GM04504 (cell line): ENCODE measurements around the gene MEAF6.
"Not testable (repeated sequence)": the region's sequence is repeated elsewhere in the genome, so short reads cannot be mapped to it uniquely, and the experiment has no call there.

Experiments used
- DNase-seq: peaks from one replicate; pipeline ENCODE4 v3.0.0-alpha.2; 2012; ENCODE audit warnings: low read depth

The MEAF6 gene

DNA sequence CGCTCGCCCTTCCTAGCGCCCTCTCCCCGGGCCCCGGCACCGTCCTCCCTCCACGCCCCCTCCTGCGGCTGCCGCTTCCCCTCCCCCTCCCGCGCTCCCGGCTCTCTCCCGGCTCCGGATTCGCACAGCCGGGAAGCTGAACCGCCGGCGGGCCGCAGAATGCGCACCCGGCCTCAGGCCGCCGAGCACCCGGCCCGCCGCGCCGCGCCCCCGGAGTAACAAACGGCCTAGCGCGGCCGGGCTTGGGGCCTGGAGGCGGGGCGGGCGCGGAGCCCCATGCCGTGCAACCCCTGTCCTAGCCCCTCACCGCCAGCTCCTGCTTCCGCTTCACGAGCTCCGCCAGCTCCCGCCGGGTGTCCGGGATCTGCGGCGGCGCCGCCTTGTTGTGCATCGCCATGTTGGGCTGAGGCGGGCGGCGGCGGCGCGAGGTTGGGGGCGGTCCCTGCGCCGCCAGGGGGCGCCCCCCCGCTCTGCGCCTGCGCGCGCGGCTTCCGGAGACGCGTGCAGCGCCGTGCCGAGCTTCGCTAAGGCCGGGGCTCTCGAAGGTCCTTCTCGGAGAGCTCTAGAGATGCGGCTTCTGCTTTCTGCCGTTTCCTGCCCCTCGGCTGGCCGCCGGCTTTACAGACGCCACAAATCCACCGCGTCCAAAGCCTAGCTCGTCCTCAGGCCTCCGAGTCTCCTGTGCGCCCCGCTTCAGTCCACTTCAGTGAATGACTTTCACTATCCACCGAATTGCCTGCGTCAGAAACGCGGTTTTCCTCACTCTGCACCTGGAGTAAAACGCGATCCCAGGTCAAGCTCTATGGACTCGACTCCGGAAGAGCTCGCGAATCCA, at the start of gene MEAF6:
TSS of gene MEAF6 (minus strand) at position 417 of the 835 bp plus-strand sequence. CDS start at position 397, 20 bp downstream.
- peak; percentile 63 for DNase-seq

DNA sequence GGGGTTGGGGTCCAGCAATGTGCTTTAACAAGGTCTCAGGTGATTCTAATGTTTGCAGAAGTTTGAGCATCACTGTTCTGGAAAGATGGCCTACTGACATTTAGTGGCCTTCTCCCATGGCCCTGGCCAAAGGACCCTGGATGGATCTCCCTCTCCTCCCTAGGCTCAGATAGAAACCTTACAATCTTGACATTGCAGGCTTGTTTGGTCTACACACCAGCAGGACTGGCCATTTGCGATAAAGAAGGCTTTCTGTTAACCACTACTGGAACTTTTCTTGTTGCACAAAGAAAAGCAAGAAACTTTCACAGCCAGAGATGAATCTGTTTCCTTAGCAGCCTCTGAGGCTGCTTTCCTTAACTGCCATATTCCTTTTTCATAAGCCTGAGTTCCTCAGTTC, 48.4 kb upstream of the MEAF6 start:
- DNase-seq: no peak

DNA sequence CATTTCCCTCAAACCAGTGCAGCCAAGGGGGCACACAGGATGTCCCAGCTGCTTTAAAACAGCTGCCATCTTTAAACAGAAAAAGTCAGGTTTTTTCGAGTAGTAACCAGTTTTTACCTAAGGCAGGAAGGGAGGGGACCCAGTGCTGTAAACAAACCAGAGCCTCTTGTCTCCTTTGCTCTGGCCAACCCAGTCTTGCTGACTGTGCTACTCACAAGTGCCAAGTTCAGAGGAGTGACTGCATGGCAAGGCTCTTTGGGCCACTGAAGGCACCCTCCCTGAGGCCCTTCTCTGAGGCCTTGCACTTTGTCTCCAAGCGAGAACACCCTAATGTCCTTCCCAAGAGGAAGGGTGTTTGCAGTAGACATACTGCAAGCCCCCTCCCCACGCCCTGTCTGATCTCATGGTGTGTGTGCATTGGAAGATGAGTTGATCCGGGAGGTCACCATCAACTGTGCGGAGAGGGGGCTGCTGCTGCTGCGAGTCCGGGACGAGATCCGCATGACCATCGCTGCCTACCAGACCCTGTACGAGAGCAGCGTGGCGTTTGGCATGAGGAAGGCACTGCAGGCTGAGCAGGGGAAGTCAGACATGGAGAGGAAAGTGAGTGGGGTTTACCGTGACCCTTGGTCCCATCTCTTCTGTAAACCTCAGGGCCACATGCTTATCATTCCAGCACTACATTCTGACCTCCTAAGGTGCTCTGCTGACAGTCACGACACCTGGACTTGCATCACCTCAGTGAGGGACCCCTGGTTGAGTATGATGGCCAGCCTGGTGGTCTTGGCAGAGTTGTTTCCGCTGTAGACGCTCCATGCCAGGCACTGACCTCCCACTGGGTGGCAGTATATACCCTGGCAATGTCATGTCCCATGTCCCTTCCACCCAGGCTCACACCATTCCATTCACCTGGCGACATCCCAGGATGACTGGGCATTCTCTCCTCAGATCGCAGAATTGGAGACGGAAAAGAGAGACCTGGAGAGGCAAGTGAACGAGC, 46.9 kb upstream of the MEAF6 start:
- DNase-seq: no peak

DNA sequence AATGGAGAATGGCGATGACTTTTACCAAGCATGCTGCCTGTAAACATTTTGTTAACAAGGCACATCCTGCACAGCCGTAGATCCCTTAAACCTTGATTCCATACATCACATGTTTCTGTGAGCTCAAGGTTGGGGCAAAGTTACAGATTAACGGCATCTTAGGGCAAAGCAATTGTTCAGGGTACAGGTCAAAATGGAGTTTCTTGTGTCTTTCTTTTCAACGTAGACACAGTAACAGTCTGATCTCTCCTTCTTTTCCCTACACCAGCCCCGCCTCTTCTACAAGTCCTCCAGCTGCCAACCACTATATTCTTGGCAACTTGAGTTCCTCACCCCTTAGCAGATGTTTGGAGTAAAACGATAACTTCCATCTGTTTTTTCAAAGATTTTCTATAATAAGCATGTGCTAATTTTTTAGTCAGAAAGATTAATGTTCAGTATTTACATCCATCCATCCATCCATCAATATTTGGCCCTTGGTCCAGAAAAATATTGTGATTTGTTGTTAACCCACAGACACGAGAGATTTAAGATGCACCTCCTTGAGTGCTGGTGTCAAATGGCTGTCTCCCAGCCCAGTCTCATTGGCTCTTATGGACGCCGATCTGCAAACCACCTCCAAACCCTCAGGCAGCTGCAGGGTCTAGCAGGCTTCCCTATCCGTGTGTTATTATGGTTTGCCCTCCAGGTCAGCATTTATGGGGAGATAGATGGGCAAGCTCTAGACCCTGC, 46.0 kb upstream of the MEAF6 start:
- no peak for DNase-seq

DNA sequence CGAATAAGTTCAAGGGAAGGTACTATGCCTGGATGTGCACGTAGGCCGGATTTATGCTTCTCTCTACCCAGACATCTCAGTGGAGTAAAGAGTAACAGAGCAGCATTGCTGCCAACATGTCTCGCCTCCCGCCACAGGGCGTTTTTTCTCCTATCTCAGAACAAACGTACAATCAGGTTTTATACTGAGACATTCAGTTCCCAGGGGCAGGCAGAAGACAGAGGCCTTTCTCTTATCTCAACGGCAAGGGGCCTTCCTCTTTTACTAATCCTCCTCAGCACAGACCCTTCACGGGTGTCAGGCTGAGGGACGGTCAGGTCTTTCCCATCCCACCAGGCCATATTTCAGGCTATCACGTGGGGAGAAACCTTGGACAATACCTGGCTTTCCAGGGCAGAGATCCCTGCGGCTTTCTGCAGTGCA, 45.4 kb upstream of the MEAF6 start:
- not testable (repeated sequence) for DNase-seq

DNA sequence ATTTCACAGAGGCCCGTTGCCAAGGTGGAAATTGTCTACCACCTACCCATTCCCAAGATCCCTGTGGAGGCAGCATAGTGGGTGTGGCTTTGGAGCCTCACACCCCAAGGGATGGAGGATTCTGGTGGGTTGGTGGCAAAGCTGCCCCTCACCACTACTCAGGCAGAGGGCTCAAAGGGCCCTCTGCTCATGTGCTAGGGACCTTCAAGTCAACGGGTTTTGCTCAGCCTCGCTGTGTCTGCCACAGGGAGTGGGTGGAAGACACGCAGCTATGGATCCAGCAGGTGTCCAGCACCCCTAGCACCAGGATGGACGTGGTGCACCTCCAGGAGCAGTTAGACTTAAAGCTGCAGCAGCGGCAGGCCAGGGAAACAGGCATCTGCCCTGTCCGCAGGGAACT, 44.5 kb upstream of the MEAF6 start:
- no peak for DNase-seq

DNA sequence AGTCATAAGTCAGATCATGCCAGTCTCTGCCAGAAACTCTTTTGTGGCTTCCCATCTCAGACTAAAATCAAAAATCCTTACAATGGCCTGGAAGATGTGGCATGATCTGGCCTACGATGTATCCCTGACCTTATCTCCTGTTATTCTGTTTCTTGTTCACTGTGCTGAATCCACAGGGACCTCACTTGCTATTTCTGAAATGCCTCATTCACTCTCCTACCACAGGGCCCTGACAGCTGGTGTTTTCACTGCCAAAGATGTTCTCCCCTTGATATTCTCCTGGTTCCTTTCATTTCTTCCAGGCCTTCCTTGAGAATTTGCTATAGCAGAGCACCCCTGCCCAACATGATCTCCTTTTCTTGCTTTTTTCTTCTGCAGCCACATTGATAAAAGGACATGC, 43.8 kb upstream of the MEAF6 start:
- DNase-seq: no peak

DNA sequence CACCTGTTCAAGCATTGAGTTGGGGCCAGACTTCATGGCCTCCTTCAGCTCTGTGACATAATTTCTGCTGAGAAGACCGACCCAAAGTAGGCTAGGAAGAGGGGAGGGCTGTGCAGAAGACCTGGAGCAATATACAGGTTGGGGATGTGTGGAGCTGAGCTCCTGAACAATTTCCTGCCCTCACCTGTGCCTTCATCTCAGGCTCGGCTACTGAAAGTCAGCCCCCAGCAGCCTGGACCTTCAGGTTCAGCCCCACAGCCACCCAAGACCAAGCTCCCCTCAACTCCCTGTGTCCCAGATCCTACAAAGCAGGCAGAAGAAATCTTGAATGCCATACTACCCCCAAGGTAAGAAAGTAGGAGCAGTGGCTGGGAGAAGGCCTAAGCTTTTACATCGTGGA, 42.8 kb upstream of the MEAF6 start:
- no peak for DNase-seq

DNA sequence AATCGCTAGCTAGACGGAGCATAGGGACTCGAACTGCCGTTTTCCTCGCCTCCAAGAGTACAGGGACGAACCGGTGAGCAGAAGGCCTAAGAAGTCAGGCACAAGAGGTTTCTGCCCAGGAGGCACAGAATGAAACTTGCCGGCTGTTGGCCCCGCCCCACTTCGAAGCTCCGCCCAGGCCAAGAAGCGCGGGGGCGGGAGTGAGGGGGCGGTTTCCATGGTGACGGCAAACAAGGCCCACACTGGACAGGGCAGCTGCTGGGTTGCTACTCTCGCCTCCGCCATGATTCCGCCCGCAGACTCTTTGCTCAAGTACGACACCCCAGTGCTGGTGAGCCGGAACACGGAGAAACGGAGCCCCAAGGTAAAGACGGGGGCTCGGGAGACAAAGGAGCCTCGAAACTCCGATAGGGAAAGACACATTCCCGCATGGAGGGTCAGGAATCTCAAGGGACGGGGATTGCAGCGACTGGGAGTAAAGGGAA, 42.2 kb upstream of the MEAF6 start, which contains the start of gene DNALI1:
TSS of gene DNALI1 (plus strand) at position 229 of the 485 bp plus-strand sequence. CDS start at position 284, 55 bp downstream.
- peak; percentile 65 for DNase-seq

DNA sequence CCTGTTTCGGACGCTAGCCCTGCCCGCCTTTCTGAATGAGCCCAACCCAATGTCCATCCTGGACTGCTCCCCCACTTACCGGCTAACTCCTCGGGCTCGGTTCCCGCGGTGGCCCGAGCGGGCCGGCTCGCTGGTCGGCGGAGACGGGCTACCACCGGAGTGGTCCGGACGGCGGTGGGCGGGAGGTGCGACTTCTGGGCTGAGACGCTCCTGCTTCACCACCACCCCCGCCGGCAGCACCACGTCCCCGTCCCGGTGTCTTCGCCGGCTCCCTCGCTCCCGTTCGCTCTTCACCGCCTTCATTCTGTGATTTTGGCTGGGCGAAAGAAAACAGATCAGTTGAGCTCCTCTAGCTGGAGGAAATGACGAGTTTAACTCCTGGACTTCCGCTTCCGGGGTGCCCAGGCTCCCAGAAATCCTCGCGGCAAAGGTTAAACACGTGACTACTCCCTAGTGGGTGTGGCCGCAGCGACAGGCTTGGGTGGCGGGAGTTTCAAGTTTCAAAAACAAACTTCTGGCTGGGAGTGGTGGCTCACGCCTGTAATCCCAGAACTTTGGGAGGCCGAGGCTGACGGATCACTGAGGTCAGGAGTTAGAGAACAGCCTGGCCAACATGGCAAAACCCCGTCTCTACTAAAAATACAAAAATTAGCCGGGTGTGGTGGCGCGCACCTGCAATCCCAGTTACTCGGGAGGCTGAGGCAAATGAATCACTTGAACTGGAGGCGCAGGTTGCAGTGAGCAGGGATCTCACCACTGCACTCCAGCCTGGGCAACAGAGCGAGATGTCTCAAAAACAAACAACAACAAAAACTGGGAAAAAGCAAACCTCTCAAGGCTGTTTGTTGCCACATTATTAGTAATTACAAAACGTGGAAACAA, 39.6 kb upstream of the MEAF6 start, which contains the start of gene SNIP1:
TSS of gene SNIP1 (minus strand) at position 367 of the 882 bp plus-strand sequence. CDS start at position 303, 64 bp downstream.
- DNase-seq: peak; percentile 86

DNA sequence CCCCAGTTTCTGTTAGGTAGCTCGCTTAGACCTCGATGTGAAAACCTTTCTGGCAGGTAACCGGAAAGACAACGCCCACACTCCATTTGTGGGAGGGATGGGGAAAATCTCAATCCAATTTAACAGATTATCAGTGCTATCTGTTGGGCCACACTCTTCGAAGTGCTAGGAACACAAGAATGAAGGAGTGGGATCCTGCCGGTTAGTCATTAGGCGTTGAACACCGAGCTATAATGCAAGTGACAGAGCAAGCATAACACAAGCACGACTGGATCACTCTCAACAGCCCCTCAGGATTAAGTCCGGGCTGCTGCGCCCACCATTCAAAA, 39.0 kb upstream of the MEAF6 start:
- no peak for DNase-seq

DNA sequence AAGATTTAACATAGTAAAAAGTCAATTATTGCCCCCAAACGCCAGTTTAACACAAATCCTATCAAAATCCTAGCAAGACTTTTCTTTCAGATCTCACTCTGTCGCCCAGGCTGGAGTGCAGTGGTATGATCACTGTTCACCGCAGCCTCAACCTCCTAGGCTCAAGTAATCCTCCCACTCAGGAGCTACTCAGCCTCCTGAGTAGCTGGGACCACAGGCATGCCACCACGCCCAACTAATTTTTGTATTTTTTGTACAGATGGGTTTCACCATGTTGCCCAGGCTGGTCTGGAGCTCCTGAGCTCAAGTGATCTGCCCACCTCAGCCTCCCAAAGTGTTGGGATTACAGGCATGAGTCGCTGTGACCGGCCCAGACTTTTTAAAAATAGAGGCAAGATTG, 34.8 kb upstream of the MEAF6 start:
- DNase-seq: no peak

DNA sequence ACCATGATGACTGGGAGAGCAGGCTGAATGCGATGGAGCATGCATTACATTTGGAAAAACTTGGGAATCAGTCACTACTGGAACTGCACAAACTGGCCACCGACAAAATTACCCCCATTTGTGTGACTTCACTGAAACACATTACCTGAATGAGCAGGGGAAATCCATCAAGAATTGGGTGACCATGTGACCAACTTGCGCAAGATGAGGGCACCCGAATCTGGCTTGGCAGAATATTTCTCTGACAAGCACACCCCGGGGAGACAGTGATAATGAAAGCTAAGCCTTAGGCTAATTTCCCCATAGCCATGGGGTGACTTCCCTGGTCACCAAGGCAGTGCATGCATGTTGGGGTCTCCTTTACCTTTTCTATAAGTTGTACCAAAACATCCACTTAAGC, 30.5 kb upstream of the MEAF6 start:
- no peak for DNase-seq

DNA sequence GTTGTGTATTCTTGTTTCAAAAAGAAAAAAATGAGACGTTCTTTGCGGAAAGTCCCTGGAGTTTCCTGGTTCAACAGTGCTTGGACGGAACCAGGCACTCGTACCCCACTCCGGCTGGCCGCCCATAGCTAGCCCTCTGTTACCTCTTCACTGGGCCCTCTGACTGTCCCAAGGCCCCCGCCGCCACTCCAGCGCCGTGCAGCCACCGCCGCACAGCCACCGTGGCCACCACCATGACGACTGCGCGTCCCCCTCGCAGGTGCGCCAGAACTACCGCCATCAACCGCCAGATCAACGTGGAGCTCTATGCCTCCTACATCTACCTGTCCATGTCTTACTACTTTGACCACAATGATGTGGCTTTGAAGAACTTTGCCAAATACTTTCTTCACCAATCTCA, 30.0 kb upstream of the MEAF6 start:
- DNase-seq: no peak

DNA sequence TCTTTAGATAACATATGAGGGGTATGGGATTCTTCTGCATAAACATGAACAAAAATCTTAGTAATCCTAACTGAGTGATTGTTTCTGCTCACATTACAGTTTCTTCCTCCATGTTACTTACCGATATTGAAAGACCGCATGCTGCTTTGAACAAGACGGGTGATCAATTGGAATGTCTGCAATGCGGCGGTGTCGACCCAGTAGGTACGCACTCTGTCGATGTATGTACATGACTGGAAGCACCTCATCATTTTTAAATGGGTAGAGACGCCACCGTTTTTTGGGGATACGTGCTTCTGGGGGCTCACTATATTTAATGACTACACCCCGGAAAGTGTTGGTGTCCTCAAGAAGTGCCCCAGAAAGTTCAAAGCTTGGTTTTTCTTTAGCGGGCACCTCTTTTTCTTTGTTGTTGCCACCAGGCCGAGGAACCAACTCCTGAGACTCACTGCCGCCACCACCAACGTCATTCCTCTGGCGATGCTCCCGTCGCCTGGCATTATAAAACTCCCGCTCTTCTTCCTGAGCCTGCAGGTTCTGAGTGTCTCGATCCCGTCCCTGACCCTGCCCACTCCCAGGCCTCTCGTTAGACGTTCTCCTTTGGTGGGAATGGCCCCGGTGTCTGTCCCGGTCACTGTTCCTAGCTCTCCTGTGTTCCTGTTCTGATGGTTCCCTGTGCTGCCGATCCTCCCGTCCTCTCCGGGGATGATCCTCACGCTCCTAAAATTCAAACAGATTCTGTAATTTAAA, 25.6 kb upstream of the MEAF6 start:
- DNase-seq: no peak

DNA sequence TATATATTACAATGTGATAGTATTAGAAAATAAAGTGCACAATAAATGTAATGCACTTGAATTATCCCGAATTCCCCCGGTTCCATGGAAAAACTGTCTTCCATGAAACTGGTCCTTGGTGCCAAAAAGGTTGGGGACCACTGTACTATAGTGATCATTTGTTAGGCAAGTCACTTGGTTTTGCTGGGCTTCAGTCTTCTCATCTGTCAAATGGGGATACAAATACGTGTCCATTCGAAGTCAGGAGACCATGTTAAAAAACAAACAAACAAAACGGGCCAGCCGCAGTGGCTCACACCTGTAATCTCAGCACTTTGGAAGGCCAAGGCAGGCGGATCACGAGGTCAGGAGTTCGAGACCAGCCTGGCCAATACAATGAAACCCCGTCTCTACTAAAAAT, 24.6 kb upstream of the MEAF6 start:
- not testable (repeated sequence) for DNase-seq

DNA sequence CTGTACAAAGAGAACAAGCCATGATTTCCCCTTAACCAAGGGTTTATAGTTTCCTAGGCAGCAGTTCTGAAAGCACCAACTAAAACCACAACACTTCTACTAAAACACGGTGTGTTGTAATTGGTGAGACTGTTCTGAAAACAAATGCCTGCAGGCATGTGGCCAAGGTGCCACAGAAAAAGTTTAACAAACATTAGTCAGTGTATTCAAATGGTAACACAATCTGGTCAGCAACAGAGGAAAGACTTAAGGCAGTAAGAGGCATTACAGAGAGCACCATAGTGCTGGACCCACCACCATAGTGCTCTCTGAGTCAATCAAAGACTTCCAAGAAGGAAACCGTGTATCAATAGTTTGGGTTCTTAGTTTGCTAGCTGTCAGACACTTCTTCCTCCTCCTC, 22.8 kb upstream of the MEAF6 start:
- DNase-seq: peak; percentile 26

DNA sequence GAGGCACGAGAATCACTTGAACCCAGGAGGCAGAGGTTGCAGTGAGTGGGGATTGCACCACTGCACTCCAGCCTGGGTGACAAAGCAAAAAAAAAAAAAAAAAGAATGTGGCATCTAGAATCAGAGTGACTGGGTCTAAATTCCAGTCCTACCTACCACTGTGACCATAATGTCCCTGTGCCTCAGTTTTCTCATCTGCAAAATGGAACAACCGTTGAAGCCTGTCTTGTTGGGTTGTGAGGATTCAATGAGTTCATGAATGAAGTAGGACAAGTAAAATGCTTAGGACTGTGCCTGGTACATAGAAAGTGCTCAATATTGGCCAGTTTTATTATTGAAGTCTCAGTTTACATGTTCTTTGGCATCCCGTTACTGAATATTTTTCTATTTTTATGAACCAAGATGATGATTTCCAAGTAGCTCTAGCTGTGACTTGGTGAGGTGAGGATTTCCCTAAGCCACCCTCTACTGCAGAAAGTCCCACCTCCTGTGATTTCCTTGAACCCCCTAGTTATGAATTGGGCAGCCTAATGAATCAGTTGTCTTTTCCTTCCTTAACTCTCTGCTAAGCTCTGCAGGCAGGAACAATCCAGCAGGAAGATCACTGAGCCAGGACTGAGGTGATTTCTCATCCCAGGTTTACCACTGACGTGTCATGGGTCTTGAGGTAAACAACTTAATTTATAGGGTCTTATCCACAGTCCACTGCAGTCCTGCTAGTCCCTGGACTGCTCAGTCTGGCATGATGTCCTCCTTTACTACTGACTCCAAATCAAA, 18.9 kb upstream of the MEAF6 start:
- no peak for DNase-seq
